GM21423 (cell line): ENCODE measurements around the gene MDGA2.
"Not testable (repeated sequence)": the region's sequence is repeated elsewhere in the genome, so short reads cannot be mapped to it uniquely, and the experiment has no call there.

Experiments
- ATAC-seq: cut with Tn5 transposase; IDR thresholded peaks from one replicate; pipeline ENCODE4 v1.9.1; 2021; ENCODE audit warnings: mild to moderate bottlenecking, moderate library complexity; ENCODE audit not compliant: unreplicated experiment

Gene MDGA2

GRCh38 chr14:47246367-47246766 lies 429.0 kb downstream of the MDGA2 start:
- no peak for ATAC-seq

GRCh38 chr14:47242579-47242978 lies 432.8 kb downstream of the MDGA2 start:
- not testable (repeated sequence) for ATAC-seq

GRCh38 chr14:47240748-47241437 lies 434.5 kb downstream of the MDGA2 start:
- ATAC-seq = no peak

GRCh38 chr14:47235619-47236018 lies 439.8 kb downstream of the MDGA2 start:
- no peak for ATAC-seq

GRCh38 chr14:47226877-47227520 lies 448.4 kb downstream of the MDGA2 start:
- no peak for ATAC-seq

- no peak for ATAC-seq
Observed at GRCh38 chr14:47223656-47224055, 451.7 kb downstream of the MDGA2 start.

GRCh38 chr14:47220096-47220495 lies 455.3 kb downstream of the MDGA2 start:
- no peak for ATAC-seq

- no peak for ATAC-seq
Observed at GRCh38 chr14:47211263-47211662, 464.1 kb downstream of the MDGA2 start.

- ATAC-seq = no peak
Observed at GRCh38 chr14:47210099-47210498, 465.3 kb downstream of the MDGA2 start.

- ATAC-seq = no peak
Observed at GRCh38 chr14:47208434-47208833, 467.0 kb downstream of the MDGA2 start.

GRCh38 chr14:47207617-47208016 lies 467.8 kb downstream of the MDGA2 start:
- ATAC-seq = no peak

- ATAC-seq = no peak
Observed at GRCh38 chr14:47200740-47201139, 474.7 kb downstream of the MDGA2 start.

GRCh38 chr14:47195582-47195981 lies 479.8 kb downstream of the MDGA2 start:
- ATAC-seq = no peak

- ATAC-seq = no peak
Observed at GRCh38 chr14:47194055-47194454, 481.4 kb downstream of the MDGA2 start.

GRCh38 chr14:47192203-47192602 lies 483.2 kb downstream of the MDGA2 start:
- not testable (repeated sequence) for ATAC-seq

- no peak for ATAC-seq
Observed at GRCh38 chr14:47191700-47192099, 483.7 kb downstream of the MDGA2 start.

GRCh38 chr14:47189911-47190484 lies 485.4 kb downstream of the MDGA2 start:
- ATAC-seq = no peak

- no peak for ATAC-seq
Observed at GRCh38 chr14:47186486-47186885, 488.9 kb downstream of the MDGA2 start.

GRCh38 chr14:47179906-47180305 lies 495.5 kb downstream of the MDGA2 start:
- no peak for ATAC-seq

- ATAC-seq = not testable (repeated sequence)
Observed at GRCh38 chr14:47171896-47172295, 503.5 kb downstream of the MDGA2 start.

- no peak for ATAC-seq
Observed at GRCh38 chr14:47167402-47167801, 508.0 kb downstream of the MDGA2 start.

- ATAC-seq = no peak
Observed at GRCh38 chr14:47155395-47155794, 520.0 kb downstream of the MDGA2 start.
